WERI-Rb-1 (cell line): ENCODE data around the gene WDFY2.

Experiments used
- DNase-seq: peaks from one replicate; pipeline ENCODE4 v3.0.0-alpha.2; 2020
- H3K27ac ChIP-seq: fragments of 250-450 bp; sonication (Bioruptor Pico); 2 replicates; pipeline ENCODE4 v1.5.1; 2020; ENCODE audit warnings: mild to moderate bottlenecking, moderate library complexity
- H3K27me3 ChIP-seq: fragments of 250-450 bp; sonication (Bioruptor Pico); 2 replicates; pipeline ENCODE4 v1.5.1; 2021; ENCODE audit warnings: mild to moderate bottlenecking, low read depth, moderate library complexity; ENCODE audit not compliant: insufficient read depth, severe bottlenecking
- H3K36me3 ChIP-seq: fragments of 250-450 bp; sonication (Bioruptor Pico); 2 replicates; pipeline ENCODE4 v1.5.1; 2020; ENCODE audit warnings: mild to moderate bottlenecking, moderate library complexity
- H3K4me3 ChIP-seq: 2 replicates; pipeline ENCODE4 v1.5.1; 2011; ENCODE audit warnings: low read depth, mild to moderate bottlenecking, control low read depth, low read length
- H3K9me3 ChIP-seq: fragments of 250-450 bp; sonication (Bioruptor Pico); 2 replicates; pipeline ENCODE4 v1.5.1; 2021; ENCODE audit warnings: mild to moderate bottlenecking, moderate library complexity; ENCODE audit not compliant: severe bottlenecking
- TF ChIP-seq, protein P1 (sequence below): IDR thresholded peaks from 2 replicates; pipeline ENCODE4 v1.5.1; 2011; ENCODE audit warnings: low read depth, mild to moderate bottlenecking, control low read depth, inconsistent platforms, low read length

Gene WDFY2

DNA sequence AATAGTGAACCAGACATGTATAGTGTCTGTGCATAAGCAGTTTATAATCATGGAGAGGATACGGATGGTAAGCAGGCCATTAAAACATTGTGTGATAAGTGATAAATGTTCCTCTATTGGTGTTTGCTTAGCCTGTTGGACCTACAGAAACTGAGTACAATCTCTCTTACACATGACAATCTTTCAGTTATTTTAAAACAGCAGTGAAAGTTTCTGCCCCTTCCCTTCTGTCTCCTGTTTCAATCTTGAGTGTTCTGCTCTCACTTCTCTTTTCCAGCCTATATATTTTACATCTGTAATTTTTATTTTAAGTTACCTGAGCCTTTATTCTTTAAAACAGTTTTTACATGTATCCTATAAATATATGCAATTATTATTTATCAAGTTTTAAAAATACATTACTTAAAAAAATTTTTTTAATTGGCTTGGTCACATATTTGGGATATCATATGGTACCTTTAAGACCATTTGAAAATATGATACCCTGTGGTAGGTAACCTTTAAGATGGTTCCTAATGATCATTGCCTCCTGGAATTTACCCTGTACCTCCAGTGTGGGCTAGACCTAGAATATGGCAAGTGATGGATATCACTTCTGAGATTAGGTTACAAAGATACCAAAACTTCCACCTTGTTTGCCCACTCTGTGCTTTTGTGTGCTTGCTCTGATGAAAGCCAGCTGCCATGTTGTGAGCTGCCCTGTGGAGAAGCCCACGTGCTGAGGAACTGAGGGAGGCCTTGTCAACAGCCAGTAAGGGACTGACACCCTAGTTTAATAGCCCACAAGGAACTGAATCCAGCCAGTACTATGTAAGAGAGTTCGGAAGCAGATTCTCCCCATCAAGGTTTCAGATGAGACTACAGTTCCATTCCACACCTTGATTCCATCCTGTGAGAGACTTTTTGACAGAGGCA, 120.4 kb downstream of the WDFY2 start:
- Histone ChIP-seq H3K36me3 (no peaks in the 10 kb centered on the region), H3K9me3 (no peaks in the 10 kb centered on the region), H3K4me3 (no peak overlapping the region), H3K27me3 (no peaks in the 10 kb centered on the region), H3K27ac (no peak overlapping the region)
- DNase-seq = no peak
- TF ChIP-seq, protein P1, sequence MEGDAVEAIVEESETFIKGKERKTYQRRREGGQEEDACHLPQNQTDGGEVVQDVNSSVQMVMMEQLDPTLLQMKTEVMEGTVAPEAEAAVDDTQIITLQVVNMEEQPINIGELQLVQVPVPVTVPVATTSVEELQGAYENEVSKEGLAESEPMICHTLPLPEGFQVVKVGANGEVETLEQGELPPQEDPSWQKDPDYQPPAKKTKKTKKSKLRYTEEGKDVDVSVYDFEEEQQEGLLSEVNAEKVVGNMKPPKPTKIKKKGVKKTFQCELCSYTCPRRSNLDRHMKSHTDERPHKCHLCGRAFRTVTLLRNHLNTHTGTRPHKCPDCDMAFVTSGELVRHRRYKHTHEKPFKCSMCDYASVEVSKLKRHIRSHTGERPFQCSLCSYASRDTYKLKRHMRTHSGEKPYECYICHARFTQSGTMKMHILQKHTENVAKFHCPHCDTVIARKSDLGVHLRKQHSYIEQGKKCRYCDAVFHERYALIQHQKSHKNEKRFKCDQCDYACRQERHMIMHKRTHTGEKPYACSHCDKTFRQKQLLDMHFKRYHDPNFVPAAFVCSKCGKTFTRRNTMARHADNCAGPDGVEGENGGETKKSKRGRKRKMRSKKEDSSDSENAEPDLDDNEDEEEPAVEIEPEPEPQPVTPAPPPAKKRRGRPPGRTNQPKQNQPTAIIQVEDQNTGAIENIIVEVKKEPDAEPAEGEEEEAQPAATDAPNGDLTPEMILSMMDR = no peak

GRCh38 chr13:51707461-51707860, 123.2 kb downstream of the WDFY2 start:
- Histone ChIP-seq H3K4me3 (no peak overlapping the region), H3K9me3 (no peaks in the 10 kb centered on the region), H3K27ac (no peak overlapping the region), H3K27me3 (no peaks in the 10 kb centered on the region), H3K36me3 (no peaks in the 10 kb centered on the region)
- TF ChIP-seq, protein P1 = no peak
- DNase-seq = no peak

GRCh38 chr13:51713807-51714206, 129.5 kb downstream of the WDFY2 start:
- DNase-seq = no peak
- H3K4me3 ChIP-seq = no peak overlapping the region
- no peak overlapping the region for H3K27ac ChIP-seq

GRCh38 chr13:51714663-51715168, 130.5 kb downstream of the WDFY2 start:
- DNase-seq = no peak
- Histone ChIP-seq H3K27me3 (no peaks in the 10 kb centered on the region), H3K36me3 (no peaks in the 10 kb centered on the region), H3K9me3 (no peaks in the 10 kb centered on the region), H3K4me3 (no peak overlapping the region), H3K27ac (no peak overlapping the region)
- TF ChIP-seq, protein P1 = no peak

More at GRCh38 chr13:51713807-51714206, 129.5 kb downstream of the WDFY2 start:
- Histone ChIP-seq H3K27me3 (no peaks in the 10 kb centered on the region), H3K36me3 (no peaks in the 10 kb centered on the region), H3K9me3 (no peaks in the 10 kb centered on the region)
- TF ChIP-seq, protein P1 = no peak

DNA sequence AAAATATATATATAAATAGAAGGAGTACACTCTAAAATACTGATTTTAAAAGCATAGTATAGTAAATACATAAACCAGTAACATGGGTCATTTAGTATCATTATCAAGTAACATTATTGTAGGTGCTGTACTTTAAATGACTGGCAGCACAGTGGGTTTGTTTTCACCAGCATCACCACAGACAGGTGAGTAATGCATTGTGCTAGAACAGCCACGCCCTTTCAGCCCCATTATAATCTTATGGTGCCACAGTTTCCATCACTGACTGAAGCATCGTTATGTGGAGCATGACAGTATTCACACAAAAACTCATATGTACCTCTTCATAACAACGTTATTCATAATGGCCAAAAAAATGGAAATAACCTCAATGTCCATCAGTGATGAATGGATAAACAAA, 131.4 kb downstream of the WDFY2 start:
- Histone ChIP-seq H3K27ac (no peak overlapping the region), H3K9me3 (no peaks in the 10 kb centered on the region), H3K27me3 (no peaks in the 10 kb centered on the region), H3K4me3 (no peak overlapping the region), H3K36me3 (no peaks in the 10 kb centered on the region)
- TF ChIP-seq, protein P1 = no peak
- DNase-seq = no peak
